Mesenteric fat pad (tissue), 1 donor: Measurements from ENCODE around the gene CPNE5. TPM values are rescaled to one million over a fixed set of nuclear protein-coding genes. Genes with fewer than 3 reads are reported as not detected.
A peak's percentile ranks its signal among the peaks of the same experiment; 100 is the strongest.
"Not testable (repeated sequence)": the region's sequence is repeated elsewhere in the genome, so short reads cannot be mapped to it uniquely, and the experiment has no call there.

Experiments used
- DNase-seq: peaks from one replicate; pipeline ENCODE4 v3.0.0-alpha.2; 2020; ENCODE audit warnings: low spot score
- total RNA-seq: library from RNA; stranded (reverse); fragmentation: NEBNext Ultra II Directional; extraction: Animal tissue kit (Norgen Biotek cat#: 25700); gene quantifications from one replicate; pipeline ENCODE4 v1.2.1, GENCODE V29; 2021
- donor health status: DM: yes; HTN: yes; CAD: no.

The CPNE5 gene
- total RNA-seq, 1 donor from 2014 or later: 2.8 TPM

DNA sequence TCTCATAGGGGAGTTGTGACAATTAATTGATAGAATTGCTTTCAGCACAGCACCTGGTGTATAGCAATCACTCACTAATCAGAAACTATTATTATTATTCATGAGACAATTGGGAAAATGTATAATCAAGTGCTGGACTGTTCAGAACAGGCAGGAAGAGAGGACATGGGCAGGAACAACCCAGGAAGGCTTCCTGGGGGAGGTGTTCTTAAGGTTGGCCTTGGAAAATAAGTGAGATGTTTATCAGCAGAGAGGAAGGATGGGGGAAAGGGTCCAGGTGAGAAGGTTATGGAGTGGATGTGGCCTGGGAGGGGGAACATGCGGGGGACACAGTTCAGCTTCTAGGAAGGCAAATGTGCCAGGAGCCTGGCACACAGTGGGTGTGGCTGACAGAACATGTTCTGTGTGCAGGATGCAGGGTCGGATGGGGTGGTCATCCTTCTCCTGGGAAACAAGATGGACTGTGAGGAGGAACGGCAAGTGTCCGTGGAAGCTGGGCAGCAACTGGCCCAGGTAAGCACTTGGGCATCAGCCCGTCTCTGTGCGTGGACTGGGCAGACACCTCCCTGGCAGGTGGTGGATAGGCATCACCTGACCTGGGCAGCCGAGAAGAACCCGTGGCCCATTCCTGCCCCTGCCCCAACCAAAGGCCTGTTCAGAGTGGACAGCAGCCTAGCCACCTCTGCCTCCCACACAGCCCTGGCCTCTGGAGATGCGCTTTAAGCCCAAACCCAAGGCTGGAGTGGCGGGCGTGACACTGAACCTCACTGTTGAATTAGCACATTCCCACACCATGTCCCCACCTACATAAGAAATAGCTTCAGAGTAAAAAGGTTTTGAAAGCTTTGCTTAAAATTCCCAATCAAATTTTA lies 110.7 kb downstream of the CPNE5 start:
- no peak for DNase-seq

DNA sequence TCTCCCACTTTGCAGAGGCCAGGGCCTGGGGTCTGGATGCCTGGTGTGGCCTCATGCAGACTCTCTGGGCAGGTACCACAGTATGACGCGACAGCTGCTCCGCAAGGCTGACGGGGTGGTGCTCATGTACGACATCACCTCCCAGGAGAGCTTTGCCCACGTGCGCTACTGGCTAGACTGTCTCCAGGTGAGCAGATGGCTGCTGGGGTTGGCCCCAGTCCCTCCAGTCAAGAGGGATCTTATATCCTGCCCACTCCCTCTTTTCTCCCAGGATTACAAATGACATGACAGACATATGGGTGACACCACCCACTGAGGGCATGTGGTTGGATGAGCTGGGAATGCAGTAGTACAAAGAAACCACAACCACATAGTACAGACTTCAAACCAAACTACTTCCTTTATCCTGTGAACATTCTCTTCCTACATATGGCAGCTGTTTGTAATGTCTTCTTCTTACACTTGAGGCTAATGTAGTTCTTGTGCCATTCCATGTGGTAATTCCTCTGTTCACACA lies 111.7 kb downstream of the CPNE5 start:
- no peak for DNase-seq

DNA sequence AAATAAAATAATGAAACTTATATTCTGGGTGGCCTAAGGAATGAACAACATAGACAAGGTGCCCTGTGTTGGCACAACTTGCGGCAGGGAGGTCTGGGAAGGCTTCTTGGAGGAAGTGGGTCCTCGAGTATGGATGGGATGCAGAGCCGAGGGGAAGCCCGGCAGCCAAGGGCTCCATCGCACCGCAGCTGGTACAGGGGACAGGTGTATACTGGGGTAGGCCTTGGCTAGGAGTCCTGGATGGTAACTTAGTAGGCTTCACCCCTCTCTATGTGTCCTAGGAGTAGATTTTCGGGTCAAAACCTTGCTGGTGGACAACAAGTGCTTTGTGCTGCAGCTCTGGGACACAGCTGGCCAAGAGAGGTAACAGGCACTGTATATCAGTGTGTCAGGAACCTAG lies 113.7 kb downstream of the CPNE5 start:
- DNase-seq: no peak

DNA sequence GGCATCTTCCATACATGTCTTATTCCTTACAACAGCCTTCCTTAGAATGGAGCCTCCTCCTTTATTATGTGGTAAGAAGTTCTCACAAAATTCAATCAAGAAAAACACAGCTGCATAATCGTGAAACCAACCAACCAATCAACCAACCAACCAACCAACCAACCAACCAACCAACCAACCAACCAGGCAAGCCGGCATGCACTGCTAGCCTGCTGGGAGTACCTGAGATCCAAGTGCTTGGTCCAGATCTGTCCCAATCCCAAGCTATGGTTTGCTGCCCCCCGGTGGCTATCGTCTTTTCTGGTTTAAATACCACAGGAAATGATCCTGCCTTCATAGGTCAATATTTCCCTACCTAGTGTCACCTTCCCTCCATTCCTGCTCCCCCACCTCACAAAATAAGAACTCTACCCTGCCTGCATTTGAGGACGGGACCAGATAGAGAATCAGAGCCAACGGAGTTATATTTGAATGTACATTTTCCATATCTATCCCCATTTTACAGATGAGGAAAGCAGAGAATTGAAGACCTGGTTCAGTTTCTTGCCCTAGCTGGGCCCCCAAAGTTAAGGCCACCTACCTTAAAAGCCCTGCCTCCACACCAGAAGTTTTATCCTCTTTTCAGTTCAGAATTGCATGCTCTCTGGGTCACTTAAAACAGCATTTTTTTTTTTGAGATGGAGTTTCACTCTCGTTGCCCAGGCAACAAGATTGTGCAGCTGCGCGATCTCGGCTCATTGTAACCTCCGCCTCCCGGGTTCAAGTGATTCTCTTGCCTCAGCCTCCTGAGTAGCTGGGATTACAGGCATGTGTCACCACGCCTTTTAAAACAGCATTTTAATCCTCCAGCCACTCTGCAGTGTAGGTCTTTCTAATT lies 114.5 kb downstream of the CPNE5 start:
- DNase-seq: no peak

DNA sequence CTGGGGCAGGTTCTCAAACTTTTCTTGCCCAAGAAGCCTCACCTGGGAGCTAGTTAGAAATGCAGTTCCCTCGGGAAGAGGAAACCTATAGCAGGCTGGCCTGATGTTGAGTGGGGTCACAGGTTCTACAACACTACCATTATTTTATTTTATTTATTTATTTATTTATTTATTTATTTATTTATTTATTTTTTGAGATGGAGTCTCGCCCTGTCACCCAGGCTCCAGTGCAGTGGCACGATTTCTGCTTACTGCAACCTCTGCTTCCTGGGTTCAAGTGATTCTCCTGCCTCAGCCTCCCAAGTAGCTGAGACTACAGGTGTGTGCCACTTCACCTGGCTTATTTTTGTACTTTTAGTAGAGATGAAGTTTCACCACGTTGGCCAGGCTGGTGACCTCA lies 115.3 kb downstream of the CPNE5 start:
- not testable (repeated sequence) for DNase-seq

DNA sequence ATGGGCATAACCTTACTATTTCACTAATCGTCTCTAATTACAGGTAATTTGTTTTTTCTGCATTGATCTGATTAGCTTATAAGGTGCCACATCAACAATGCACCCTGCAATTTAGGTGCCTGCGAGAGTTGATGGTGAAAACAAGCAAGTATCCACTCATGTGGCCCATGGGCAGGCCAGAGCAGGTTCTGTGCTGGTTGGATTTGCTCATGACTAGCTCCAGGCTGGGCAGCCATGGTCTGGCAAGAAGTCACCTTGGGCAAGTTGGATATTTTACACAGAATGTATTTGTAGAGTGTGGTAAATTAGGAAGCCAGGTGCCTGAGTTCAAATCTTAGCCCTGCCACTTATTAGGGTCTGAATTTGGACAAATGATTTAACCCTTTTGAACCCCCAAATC lies 116.4 kb downstream of the CPNE5 start:
- DNase-seq: no peak

DNA sequence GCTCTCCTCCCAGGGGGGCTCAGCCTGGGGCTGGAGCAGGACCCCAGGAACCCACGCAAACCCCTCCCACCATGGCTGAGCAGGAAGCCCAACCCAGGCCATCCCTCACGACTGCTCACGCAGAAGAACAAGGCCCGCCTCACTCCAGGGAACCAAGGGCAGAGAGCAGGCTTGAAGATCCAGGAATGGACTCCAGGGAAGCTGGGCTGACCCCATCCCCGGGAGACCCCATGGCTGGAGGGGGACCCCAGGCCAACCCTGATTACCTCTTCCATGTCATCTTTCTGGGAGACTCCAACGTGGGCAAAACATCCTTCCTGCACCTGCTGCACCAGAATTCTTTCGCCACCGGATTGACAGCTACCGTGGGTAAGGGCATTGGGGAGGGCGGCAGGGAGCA lies 116.9 kb downstream of the CPNE5 start:
- DNase-seq: no peak

DNA sequence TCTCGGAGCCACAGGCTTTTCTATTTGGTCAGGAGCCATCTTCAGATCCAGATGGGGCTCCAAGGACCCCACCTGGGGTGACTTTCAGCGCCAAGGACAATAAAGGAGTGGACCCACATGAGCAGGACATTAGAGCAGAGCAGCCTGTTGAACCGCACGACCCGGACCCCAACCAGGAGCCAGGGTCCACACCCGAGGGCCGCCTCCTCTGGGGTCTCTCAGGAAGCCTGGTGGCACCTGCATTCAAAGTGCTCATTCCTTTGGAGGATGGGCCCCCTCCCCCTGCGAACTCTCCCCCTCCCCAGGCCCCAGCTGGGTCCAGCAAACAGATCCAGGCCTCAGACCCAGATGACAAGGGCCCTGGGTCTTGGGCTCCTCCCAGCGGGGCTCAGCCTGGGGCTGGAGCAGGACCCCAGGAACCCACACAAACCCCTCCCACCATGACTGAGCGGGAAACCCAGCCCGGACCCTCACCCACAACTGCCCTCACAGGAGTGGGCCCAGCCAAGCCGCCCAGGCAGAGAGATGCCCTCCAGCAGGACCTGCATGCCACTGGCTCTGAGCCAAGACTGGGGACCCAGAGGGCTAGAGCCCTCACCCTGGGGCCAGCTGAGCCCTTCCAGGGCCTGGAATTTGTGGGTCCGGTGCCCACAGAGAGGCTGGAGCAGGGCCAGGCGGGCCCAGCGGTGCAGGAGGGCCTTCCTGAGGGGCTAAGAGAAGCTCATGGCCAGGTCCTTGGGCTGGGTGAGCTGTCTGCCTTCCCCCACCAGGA lies 117.7 kb downstream of the CPNE5 start:
- no peak for DNase-seq

DNA sequence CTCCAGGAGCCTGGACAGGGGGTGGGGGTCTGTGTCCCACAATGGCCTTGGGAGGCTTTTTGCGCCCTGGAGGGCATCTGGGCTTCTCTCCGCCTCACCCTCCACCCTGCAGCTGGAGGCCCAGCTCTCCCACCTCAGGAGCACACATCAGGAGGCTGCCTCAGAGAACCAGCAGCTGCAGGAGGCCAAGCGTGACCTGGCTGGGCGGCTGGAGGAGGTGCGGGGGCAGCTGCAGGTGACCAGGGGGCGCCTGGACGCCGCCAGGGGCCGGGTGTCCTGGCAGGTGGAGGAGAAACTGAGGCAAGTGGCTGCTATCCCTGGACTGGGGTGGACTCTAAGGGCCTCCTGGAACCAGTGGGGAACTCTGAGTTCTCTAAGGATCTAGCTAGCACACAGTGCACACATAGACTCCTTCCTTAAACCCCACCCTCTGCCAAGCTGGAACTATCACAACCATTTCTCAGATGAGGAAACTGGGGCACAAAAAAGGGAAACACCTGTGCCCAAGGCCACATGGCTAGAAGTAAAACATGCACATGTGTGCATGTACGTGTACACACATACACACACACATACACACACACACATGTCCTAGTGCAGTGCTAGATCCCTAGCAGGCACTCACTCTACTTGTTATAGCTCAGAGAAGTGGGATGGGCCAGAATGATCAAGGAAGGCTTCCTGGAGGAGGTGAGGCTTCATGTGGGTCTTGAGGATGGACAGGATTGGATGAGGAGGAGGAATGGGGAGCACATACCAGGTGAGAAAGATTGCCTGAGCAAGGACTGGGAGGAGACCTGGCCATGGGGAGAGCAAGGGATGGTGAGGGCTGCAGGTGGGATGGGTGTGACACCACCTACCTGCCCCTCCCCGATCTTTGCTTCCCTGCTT lies 118.7 kb downstream of the CPNE5 start:
- no peak for DNase-seq

DNA sequence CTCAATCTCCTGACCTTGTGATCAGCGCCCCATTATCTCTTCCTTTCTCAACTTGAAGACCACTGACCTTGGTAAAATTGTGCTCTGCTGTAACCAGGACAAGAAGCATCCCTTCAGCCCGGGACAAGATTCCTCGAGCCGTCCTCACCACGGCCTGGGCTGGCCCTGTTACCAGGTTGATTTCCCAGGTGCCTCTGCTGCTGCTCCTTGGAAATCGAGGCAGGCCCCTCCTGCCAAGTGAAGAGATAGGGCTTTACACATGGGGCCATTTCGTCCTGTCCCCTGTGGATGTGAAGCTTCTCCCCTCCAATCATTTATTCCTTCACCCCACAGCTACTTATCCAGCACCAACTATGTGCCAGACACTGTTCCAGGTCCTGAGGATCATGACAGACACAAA lies 120.1 kb downstream of the CPNE5 start:
- peak; percentile 55 for DNase-seq

DNA sequence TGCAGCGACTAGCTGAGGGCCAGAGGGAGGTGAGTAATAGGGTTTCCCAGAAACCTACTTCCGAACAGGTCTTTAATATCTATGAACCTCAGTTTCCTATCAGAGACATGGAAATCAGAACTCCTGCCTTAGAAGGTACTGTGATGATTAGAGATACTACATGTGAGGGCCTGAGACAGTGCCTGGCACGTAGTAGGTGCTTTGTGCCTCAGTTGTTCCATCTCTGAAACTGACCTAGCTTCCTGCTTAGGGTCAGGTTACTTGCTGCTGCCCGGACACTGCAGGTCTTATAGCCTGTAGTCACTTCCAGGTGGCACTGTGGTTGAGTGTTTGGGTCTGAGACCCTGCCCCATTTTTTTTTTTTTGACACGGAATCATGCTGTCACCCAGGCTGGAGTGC lies 120.7 kb downstream of the CPNE5 start:
- DNase-seq: peak; percentile 51

DNA sequence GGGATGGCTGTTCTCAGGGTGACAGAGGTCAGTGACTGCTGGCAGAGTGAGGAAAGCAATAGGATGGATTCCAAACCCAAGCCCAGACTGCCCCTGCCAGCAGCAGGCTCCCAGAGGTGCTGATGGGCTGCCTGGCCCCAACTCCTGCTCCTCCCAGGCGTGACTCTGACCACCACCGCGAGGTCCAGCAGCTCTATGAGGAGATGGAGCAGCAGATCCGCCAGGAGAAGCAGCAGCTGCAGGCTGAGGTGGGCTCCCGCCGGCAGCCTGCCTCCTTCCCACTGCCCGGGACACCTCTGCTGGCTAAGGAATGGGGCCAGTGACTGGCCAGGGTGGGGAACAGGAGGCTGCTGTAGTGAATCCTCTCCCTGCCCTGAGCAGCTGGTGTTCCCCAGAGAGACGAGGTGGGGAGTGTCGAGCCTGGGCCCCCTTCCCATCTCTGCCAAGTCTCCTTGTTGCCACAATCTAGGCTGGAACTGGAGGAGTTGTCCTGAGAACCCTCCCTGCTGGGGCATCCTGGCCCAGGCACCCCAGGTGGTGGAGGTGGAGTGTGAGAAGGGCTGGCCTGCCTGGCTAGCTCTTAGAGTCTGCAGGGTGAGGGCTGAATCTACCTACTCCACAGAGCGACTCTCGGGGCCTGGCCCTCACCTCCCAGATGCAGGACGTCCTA lies 121.2 kb downstream of the CPNE5 start:
- peak; percentile 60 for DNase-seq

DNA sequence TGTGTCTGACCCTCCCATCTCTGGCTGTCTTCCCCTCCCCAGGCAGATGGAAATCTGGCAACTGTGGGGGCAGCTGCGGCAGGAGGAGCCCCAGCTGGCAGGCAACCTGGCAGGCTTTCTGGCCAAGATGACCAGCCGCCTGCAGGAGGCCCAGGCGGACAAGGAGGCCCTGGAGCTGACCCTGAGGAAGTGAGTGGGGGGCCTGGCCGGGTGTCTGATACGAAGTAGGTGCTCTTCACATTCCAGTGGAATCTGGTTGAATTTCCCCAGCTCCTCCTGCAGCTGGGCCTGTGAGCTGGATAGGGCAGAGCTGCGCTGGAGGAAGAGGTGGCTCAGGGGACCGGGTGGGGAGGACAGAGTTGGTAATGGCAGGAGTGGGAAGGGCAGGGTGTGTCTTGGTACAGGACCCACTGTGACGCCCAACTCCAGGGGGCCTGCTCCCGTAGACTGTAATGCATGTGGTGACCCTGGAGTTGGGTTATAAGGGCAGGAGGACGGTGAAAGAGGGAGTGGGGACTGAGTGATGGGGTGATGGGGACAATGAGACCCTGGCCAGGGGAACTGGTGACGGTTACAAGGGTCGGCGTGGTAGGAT lies 121.9 kb downstream of the CPNE5 start:
- DNase-seq: peak; percentile 65

DNA sequence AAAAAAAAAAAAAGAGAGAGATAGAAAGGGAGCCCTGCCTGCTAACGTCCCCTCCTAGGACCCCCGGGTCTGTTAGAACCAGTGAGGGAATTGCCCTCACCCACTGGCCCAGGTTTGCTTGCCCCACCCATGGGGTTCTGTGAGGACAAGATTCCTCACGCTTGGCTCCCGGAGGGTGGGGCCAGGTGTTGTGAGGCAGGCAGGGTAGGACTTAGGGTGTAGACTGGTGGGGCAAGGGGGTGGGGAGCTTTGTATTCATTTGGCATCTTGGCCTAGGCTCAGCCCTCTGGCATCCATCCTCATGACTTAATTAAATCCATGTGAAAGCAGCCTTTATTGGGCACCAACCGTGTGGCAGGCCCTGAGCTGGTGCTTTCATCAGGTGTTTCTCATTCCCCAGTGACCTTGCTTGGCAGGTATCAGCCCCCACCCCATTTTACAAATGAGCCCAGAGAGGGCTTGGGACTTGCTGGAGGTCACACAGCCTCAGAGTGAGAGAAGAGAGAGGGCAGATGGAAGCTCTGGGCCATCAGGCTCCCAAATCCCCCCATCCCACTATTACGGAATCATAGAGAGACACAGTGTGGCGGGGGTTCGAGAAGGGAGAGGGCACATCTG lies 122.7 kb downstream of the CPNE5 start:
- DNase-seq: peak; percentile 71

DNA sequence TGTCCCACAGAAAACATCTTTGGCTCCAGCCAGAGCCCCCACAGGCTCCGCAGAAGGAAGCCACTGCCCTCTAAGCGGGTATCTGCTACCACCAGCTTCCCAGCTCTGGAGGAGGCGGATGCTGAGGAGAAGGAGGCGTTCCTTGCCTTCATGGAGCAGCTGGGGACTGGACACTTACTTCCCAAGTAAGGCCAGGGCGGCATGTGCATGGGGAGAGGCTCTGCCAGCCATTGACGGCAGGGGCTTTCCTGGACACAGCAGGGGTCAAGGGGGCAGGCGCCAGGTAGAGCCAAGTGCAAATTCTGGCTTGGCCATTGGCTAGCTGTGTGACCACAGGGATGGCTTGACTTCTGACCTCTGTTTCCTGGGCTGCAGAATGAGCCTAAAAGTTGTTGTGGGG lies 123.8 kb downstream of the CPNE5 start:
- peak; percentile 47 for DNase-seq

DNA sequence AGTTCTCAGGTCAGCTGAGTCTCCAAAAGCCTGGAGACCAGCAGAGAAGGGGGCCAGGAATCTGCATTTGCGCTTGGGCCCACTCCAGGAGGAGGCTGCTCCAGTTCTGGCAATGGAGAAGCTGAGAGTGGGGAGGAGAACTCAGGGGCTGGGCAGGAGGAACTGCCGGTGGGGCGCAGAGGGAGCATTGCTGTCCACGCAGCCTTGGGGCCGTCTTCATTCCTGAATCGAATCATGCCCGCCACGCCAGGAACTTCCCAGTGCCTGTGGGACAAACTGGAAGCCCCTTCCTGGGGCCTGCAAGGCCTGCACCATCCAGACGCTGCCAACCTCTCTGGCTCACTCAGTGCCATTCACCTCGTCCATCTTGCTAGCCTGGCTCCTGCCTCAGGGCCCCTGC lies 124.7 kb downstream of the CPNE5 start:
- DNase-seq: peak; percentile 68

DNA sequence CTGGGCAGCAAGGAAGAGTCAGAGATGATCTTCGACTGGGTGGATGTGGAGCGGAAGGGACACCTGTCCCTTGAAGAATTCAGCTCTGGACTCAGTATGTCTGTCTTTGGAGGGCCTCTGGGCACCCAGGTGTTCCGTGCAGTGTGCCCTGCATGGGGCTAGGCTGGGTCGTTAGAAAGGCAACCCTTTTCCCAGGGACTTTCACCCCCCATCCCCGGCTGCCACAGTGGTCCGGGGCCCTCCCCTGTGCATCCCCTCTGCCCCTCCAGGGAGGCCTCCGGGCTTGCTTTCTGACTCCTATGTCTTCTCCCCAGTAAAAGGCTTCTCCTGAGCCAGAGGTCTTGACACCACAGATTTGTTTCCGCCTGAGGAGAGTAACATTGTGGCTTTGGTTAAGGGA lies 125.4 kb downstream of the CPNE5 start:
- peak; percentile 68 for DNase-seq

DNA sequence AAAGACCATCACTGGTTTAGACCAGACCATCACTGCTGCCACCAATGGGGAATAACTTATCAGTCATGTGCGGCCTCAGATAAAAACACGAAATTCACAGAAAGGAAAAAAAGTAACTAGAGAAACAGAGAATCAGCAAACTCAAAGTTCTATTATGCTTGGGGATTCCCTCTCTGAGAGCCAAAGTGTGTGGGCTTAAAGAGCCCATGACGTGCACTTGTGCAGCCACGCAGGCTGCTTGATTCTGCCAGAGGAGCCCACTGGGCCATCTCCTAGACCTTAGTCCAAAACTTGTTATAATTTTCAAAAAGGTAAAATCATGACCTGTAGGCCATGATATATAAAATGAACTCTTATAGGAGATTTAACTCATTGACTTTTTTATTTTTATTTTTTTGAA lies 126.4 kb downstream of the CPNE5 start:
- DNase-seq: peak; percentile 8

DNA sequence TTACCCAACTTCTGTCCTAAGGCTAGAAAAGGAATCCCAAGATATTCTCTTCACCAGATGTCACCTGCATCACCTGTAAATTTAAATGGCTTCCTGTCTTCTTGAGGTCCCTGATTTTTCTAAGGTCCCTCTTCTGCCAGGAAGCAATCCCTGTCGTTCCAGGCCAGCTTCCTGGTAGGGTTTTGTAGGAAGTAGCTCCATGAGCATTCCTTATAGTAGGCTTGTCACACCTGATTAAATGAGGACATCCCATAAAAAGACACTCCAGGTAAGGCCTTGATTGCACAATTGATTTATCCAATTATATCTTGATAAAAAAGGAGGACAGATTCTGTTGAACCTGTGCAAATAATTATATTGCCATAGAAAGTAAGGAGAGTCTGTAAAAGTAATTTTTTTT lies 132.9 kb downstream of the CPNE5 start:
- no peak for DNase-seq
